ENCODE data around the gene GRK4. TPM values are rescaled to one million over a fixed set of nuclear protein-coding genes. Genes with fewer than 3 reads are reported as not detected.
"Not testable (repeated sequence)": the region's sequence is repeated elsewhere in the genome, so short reads cannot be mapped to it uniquely, and the experiment has no call there.

Gene GRK4
- polyA plus RNA-seq, 1 donor from 2014 or later = 0.99 TPM

- Mint-ChIP-seq H3K9me3 (peaks cover 4 to 7% (median 4%) of the 10 kb centered on the region in 3 donors), H3K27me3 (no peaks in the 10 kb centered on the region), H3K36me3 (peaks cover 2% of the 10 kb centered on the region), H3K4me1 (peaks cover 0 to 3% (median 0%) of the 10 kb centered on the region in 3 donors), H3K4me3 (no peak overlapping the region), H3K27ac (no peak overlapping the region)
Observed at GRCh38 chr4:2981256-2981819, 18.0 kb downstream of the GRK4 start.

DNA sequence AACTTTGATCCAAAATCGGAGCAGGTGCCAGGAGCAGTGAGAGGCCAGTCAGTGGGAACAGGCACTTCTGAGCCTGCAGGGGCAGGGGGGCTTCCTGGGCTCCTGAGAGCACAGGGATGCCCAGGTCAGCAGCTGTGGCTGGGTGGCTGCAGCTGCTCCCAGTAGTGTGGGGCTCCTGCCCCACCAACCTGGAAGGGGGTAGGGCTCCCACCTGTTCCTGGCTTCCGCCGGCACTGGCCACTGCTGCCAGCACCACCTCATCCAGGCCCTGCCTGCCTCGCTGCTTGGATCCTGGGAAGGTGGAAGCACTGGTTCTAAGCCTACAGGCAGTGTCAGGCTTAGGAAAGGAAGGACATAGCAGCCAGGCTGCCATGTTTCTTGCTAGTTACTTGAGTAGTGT, 18.6 kb downstream of the GRK4 start:
- H3K36me3 Mint-ChIP-seq = peaks cover 2% of the 10 kb centered on the region
- no peak overlapping the region for H3K4me3 Mint-ChIP-seq
- no peak overlapping the region for H3K27ac Mint-ChIP-seq
- H3K27me3 Mint-ChIP-seq = no peaks in the 10 kb centered on the region
- peaks cover 0 to 3% (median 0%) of the 10 kb centered on the region in 3 donors for H3K4me1 Mint-ChIP-seq
- peaks cover 4 to 7% (median 4%) of the 10 kb centered on the region in 3 donors for H3K9me3 Mint-ChIP-seq

DNA sequence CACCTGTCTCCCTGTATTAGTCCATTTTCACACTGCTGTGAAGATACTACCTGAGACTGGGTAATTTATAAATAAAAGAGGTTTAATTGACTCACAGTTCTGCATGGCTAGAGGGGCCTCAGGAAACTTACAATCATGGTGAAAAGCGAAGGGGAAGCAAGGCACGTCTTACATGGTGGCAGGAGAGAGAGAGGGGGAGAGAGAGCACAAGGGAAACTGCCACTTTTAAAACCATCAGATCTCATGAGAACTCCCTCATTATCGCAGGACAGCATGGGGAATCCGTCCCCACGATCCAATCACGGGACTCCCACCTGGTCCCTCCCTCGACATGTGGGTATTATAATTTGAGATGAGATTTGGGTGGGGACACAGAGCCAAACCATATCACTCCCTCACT, 20.3 kb downstream of the GRK4 start:
- H3K4me3 Mint-ChIP-seq, H3K36me3 Mint-ChIP-seq, H3K27me3 Mint-ChIP-seq, H3K4me1 Mint-ChIP-seq, H3K9me3 Mint-ChIP-seq: not testable (repeated sequence)
- peak overlapping the region in 1 of 3 donors; percentile 48 for H3K27ac Mint-ChIP-seq

GRCh38 chr4:2991243-2991642, 27.9 kb downstream of the GRK4 start:
- Mint-ChIP-seq H3K36me3 (no peaks in the 10 kb centered on the region), H3K9me3 (no peaks in the 10 kb centered on the region), H3K27me3 (peaks cover 12% of the 10 kb centered on the region), H3K4me3 (no peak overlapping the region), H3K27ac (no peak overlapping the region), H3K4me1 (no peaks in the 10 kb centered on the region)

- no peaks in the 10 kb centered on the region for H3K36me3 Mint-ChIP-seq
- no peak overlapping the region for H3K27ac Mint-ChIP-seq
- H3K27me3 Mint-ChIP-seq = peaks cover 6% of the 10 kb centered on the region
- H3K4me3 Mint-ChIP-seq = no peak overlapping the region
- peaks cover under 1 to 6% (median 2%) of the 10 kb centered on the region in 3 donors for H3K4me1 Mint-ChIP-seq
- H3K9me3 Mint-ChIP-seq = no peaks in the 10 kb centered on the region
Observed at GRCh38 chr4:2994917-2995316, 31.5 kb downstream of the GRK4 start.

GRCh38 chr4:2995546-2996265, 32.3 kb downstream of the GRK4 start:
- no peak overlapping the region for H3K27ac Mint-ChIP-seq
- H3K4me1 Mint-ChIP-seq = peaks cover 2 to 6% (median 4%) of the 10 kb centered on the region in 3 donors
- H3K36me3 Mint-ChIP-seq = no peaks in the 10 kb centered on the region
- H3K4me3 Mint-ChIP-seq = no peak overlapping the region
- H3K27me3 Mint-ChIP-seq = peaks cover 5% of the 10 kb centered on the region
- no peaks in the 10 kb centered on the region for H3K9me3 Mint-ChIP-seq

DNA sequence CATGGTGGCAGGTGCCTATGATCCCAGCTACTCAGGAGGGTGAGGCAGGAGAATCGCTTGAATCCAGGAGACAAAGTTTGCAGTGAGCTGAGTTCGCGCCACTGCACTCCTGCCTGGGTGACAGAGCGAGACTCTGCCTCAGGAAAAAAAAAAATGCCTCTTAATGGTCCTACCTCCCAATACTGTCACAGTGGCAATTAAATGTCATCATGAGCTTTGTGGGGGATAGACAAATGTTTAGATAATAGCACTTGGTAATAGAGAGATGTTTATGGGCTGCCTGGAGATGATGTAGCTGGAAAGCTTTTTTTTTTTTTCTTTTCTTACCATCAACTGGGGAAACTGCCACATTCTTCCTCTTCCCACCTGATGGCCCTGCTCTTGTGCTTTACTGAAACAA, 33.0 kb downstream of the GRK4 start:
- Mint-ChIP-seq H3K27me3 (no peaks in the 10 kb centered on the region), H3K27ac (no peak overlapping the region), H3K9me3 (no peaks in the 10 kb centered on the region), H3K4me1 (peaks cover 2 to 6% (median 4%) of the 10 kb centered on the region in 3 donors), H3K4me3 (no peak overlapping the region), H3K36me3 (no peaks in the 10 kb centered on the region)

- peaks cover 1% of the 10 kb centered on the region for H3K36me3 Mint-ChIP-seq
- H3K9me3 Mint-ChIP-seq = no peaks in the 10 kb centered on the region
- H3K27me3 Mint-ChIP-seq = peaks cover 6% of the 10 kb centered on the region
- no peak overlapping the region for H3K4me3 Mint-ChIP-seq
- H3K4me1 Mint-ChIP-seq = peaks cover 0 to 3% (median 2%) of the 10 kb centered on the region in 3 donors
- no peak overlapping the region for H3K27ac Mint-ChIP-seq
Observed at GRCh38 chr4:3007724-3008123, 44.4 kb downstream of the GRK4 start.

- peaks cover 0 to 4% (median 3%) of the 10 kb centered on the region in 3 donors for H3K4me1 Mint-ChIP-seq
- H3K9me3 Mint-ChIP-seq = peaks cover 0 to 3% (median 0%) of the 10 kb centered on the region in 3 donors
- H3K27me3 Mint-ChIP-seq = peaks cover 13% of the 10 kb centered on the region
- H3K4me3 Mint-ChIP-seq = no peak overlapping the region
- H3K36me3 Mint-ChIP-seq = peaks cover 3% of the 10 kb centered on the region
- H3K27ac Mint-ChIP-seq = no peak overlapping the region
Observed at GRCh38 chr4:3009422-3009821, 46.1 kb downstream of the GRK4 start.

GRCh38 chr4:3010577-3010976, 47.2 kb downstream of the GRK4 start:
- Mint-ChIP-seq H3K27ac (peak overlapping the region in 2 of 3 donors; percentile 14 to 23), H3K36me3 (peaks cover 3% of the 10 kb centered on the region), H3K4me3 (no peak overlapping the region), H3K9me3 (peaks cover 0 to 3% (median 0%) of the 10 kb centered on the region in 3 donors), H3K4me1 (peaks cover 0 to 4% (median 3%) of the 10 kb centered on the region in 3 donors), H3K27me3 (peaks cover 9% of the 10 kb centered on the region)

DNA sequence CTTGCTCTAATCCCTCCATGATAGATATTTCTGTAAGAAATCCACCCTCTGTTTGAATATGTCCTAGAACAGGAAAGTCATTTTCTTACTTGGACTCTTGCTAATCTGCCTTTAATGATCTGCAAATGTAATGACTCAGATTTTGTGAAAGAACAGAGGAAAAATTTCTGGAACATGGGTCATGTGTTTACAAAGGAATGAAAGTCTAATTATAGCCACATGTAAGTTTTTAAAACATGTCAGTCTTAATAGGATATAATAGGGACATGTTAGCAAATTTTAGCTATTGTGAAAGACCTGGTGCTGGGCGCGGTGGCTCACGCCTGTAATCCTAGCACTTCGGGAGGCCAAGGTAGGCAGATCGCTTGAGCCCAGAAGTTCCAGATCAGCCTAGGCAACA, 47.6 kb downstream of the GRK4 start:
- H3K27me3 Mint-ChIP-seq = peaks cover 9% of the 10 kb centered on the region
- peaks cover 0 to 4% (median 3%) of the 10 kb centered on the region in 3 donors for H3K4me1 Mint-ChIP-seq
- peak overlapping the region in 2 of 3 donors; percentile 14 to 23 for H3K27ac Mint-ChIP-seq
- peaks cover 2% of the 10 kb centered on the region for H3K36me3 Mint-ChIP-seq
- H3K9me3 Mint-ChIP-seq = peaks cover 0 to 3% (median 0%) of the 10 kb centered on the region in 3 donors
- H3K4me3 Mint-ChIP-seq = no peak overlapping the region

DNA sequence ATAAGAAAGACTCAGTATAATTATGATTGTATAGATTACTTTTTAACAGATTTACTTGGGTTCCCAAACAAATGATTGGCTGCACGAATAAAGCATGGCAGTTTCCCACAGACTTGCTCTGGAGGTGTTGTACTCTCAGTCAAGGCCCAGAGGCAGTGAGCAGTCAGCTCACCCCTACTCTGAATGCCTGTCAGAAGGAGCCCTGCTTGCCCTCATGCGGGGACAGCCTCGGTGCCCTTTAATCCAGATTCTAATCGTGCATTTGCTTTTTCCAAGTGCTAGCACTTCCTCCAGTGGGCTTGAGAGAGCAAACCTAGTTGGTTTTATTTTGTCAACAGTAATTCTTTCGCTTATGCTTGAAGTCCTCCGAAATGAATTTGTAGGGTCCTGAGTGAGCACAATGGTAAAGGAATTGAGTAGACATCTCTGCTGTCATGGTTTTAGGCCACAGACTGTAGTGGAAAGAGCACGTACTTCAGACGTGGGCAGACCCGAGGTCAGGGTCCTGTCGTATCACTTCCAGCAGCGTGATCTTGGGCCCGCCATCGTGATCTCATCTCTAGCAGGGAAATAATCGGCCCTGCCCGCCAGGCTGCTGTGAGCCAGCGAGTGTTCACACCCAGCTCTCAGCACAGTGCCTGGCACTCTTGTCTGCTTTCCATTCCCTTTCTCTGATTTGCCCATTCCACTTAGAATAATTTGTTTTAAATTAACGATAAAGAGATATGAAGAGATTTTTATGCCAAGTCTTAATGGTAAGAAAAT, 48.3 kb downstream of the GRK4 start:
- Mint-ChIP-seq H3K4me1 (peaks cover 0 to 4% (median 3%) of the 10 kb centered on the region in 3 donors), H3K27me3 (peaks cover 9% of the 10 kb centered on the region), H3K4me3 (no peak overlapping the region), H3K9me3 (peaks cover 0 to 3% (median 0%) of the 10 kb centered on the region in 3 donors), H3K36me3 (peaks cover 2% of the 10 kb centered on the region), H3K27ac (no peak overlapping the region)

GRCh38 chr4:3013323-3013722, 50.0 kb downstream of the GRK4 start:
- no peak overlapping the region for H3K27ac Mint-ChIP-seq
- peaks cover 2% of the 10 kb centered on the region for H3K36me3 Mint-ChIP-seq

GRCh38 chr4:3013839-3014350, 50.5 kb downstream of the GRK4 start:
- Mint-ChIP-seq H3K4me1 (peaks cover under 1 to 4% (median 3%) of the 10 kb centered on the region in 3 donors), H3K27me3 (peaks cover 7% of the 10 kb centered on the region), H3K9me3 (peaks cover 0 to 3% (median 0%) of the 10 kb centered on the region in 3 donors), H3K4me3 (no peak overlapping the region), H3K36me3 (peaks cover 2% of the 10 kb centered on the region), H3K27ac (no peak overlapping the region)

More at GRCh38 chr4:3013323-3013722, 50.0 kb downstream of the GRK4 start:
- Mint-ChIP-seq H3K27me3 (peaks cover 7% of the 10 kb centered on the region), H3K9me3 (peaks cover 0 to 3% (median 0%) of the 10 kb centered on the region in 3 donors), H3K4me1 (peaks cover 0 to 4% (median 3%) of the 10 kb centered on the region in 3 donors), H3K4me3 (no peak overlapping the region)

- no peak overlapping the region for H3K4me3 Mint-ChIP-seq
- H3K36me3 Mint-ChIP-seq = peaks cover 2% of the 10 kb centered on the region
- H3K27me3 Mint-ChIP-seq = peaks cover 12% of the 10 kb centered on the region
- H3K27ac Mint-ChIP-seq = no peak overlapping the region
- peaks cover 0 to 3% (median 0%) of the 10 kb centered on the region in 3 donors for H3K9me3 Mint-ChIP-seq
- peaks cover 9% of the 10 kb centered on the region in 3 donors for H3K4me1 Mint-ChIP-seq
Observed at GRCh38 chr4:3016961-3017360, 53.6 kb downstream of the GRK4 start.

Data from IgD-negative memory B cell (primary cell).